Stimulated activated CD4-positive, alpha-beta T cell treated with anti-CD3 and anti-CD28 coated beads, Interleukin-12 subunit alpha, Interleukin-12 subunit beta, amount 100 ng/mL, for 4 hours (primary cell): Measurements from ENCODE around the gene FADS1.
A peak's percentile ranks its signal among the peaks of the same experiment; 100 is the strongest.

Source experiments
- DNase-seq: peaks from one replicate; pipeline ENCODE4 v3.0.0-alpha.2; 2020

The FADS1 gene

GRCh38 chr11:61844909-61845565, 28.2 kb upstream of the FADS1 start:
- no peak for DNase-seq

- DNase-seq: no peak
These were observed 25.7 kb upstream of the FADS1 start for GRCh38 chr11:61842528-61842820.

- no peak for DNase-seq
These were observed 25.1 kb upstream of the FADS1 start for GRCh38 chr11:61841636-61842527.

- DNase-seq: no peak
These were observed 23.6 kb upstream of the FADS1 start for GRCh38 chr11:61840371-61840770.

- DNase-seq: no peak
These were observed 22.9 kb upstream of the FADS1 start for GRCh38 chr11:61839742-61840141.

- no peak for DNase-seq
These were observed 22.1 kb upstream of the FADS1 start for GRCh38 chr11:61838921-61839320.

GRCh38 chr11:61838501-61838900, 21.7 kb upstream of the FADS1 start:
- no peak for DNase-seq

GRCh38 chr11:61837411-61838005, 20.7 kb upstream of the FADS1 start:
- no peak for DNase-seq

GRCh38 chr11:61836193-61836592, 19.4 kb upstream of the FADS1 start:
- DNase-seq: no peak

- DNase-seq: no peak
These were observed 17.7 kb upstream of the FADS1 start for GRCh38 chr11:61834278-61835048.

GRCh38 chr11:61833926-61834277, 17.1 kb upstream of the FADS1 start:
- no peak for DNase-seq

GRCh38 chr11:61833471-61833870, 16.7 kb upstream of the FADS1 start:
- no peak for DNase-seq

- DNase-seq: no peak
These were observed 16.0 kb upstream of the FADS1 start for GRCh38 chr11:61832754-61833153.

GRCh38 chr11:61832207-61832606, 15.4 kb upstream of the FADS1 start:
- DNase-seq: no peak

- DNase-seq: no peak
These were observed 13.7 kb upstream of the FADS1 start for GRCh38 chr11:61830237-61831105.

GRCh38 chr11:61829806-61830205, 13.0 kb upstream of the FADS1 start:
- no peak for DNase-seq

GRCh38 chr11:61828629-61829407, 12.0 kb upstream of the FADS1 start:
- peak; percentile 19 for DNase-seq

- DNase-seq: no peak
These were observed 11.5 kb upstream of the FADS1 start for GRCh38 chr11:61828379-61828628.

GRCh38 chr11:61827571-61828378, 11.0 kb upstream of the FADS1 start, which contains the start of gene FADS2:
Gene FADS2, plus strand, starts transcription at chr11:61828300. Its CDS starts 91 bp downstream, at chr11:61828391.
- peak; percentile 67 for DNase-seq

GRCh38 chr11:61826930-61827570, 10.2 kb upstream of the FADS1 start:
- DNase-seq: no peak
